ENCODE results near the gene JMJD8.
"Not testable (repeated sequence)": the region's sequence is repeated elsewhere in the genome, so short reads cannot be mapped to it uniquely, and the experiment has no call there.

The JMJD8 gene

GRCh38 chr16:708019-708418 is 23.9 kb upstream of the JMJD8 start:
- DNase-seq, result no peak

- no peak for DNase-seq
Observed at GRCh38 chr16:707062-707538, 23.0 kb upstream of the JMJD8 start.

GRCh38 chr16:706189-707061 is 22.3 kb upstream of the JMJD8 start:
- DNase-seq, result no peak

- no peak for DNase-seq
Observed at GRCh38 chr16:705431-706188, 21.5 kb upstream of the JMJD8 start, which contains the start of gene FBXL16. Gene FBXL16 (minus strand): TSS chr16:705801. CDS start chr16:697405, 8,396 bp downstream.

- DNase-seq, result no peak
Observed at GRCh38 chr16:704552-705380, 20.6 kb upstream of the JMJD8 start.

- no peak for DNase-seq
Observed at GRCh38 chr16:704047-704446, 19.9 kb upstream of the JMJD8 start.

- no peak for DNase-seq
Observed at GRCh38 chr16:703406-703805, 19.3 kb upstream of the JMJD8 start.

GRCh38 chr16:702341-702740 is 18.2 kb upstream of the JMJD8 start:
- no peak for DNase-seq

GRCh38 chr16:700684-701584 is 16.8 kb upstream of the JMJD8 start:
- peak; percentile 40 for DNase-seq

GRCh38 chr16:698911-699671 is 15.0 kb upstream of the JMJD8 start:
- DNase-seq, result no peak

- DNase-seq, result peak; percentile 73
Observed at GRCh38 chr16:695355-696089, 11.4 kb upstream of the JMJD8 start.

GRCh38 chr16:694863-695354 is 10.8 kb upstream of the JMJD8 start:
- no peak for DNase-seq

- no peak for DNase-seq
Observed at GRCh38 chr16:694187-694862, 10.2 kb upstream of the JMJD8 start.

GRCh38 chr16:693766-694165 is 9.6 kb upstream of the JMJD8 start:
- DNase-seq, result no peak

- no peak for DNase-seq
Observed at GRCh38 chr16:693364-693763, 9.2 kb upstream of the JMJD8 start.

- no peak for DNase-seq
Observed at GRCh38 chr16:692356-693108, 8.4 kb upstream of the JMJD8 start.

- not testable (repeated sequence) for DNase-seq
Observed at GRCh38 chr16:691242-691641, 7.1 kb upstream of the JMJD8 start.

GRCh38 chr16:689175-689897 is 5.2 kb upstream of the JMJD8 start:
- no peak for DNase-seq
